ENCODE data around the gene TLE3. TPM values are rescaled to one million over a fixed set of nuclear protein-coding genes. Genes with fewer than 3 reads are reported as not detected.

The TLE3 gene
- total RNA-seq, 2 experiments from 2014 or later, result 66.6 to 82.3 TPM

- DNase-seq, result no peak
- POLR2A ChIA-PET, result no interaction called here
- H3K36me3 Mint-ChIP-seq (ENCODE audit: low read depth), result peaks cover 33% of the 10 kb centered on the region
- H3K9me3 Mint-ChIP-seq, result no peaks in the 10 kb centered on the region
- H3K27ac Mint-ChIP-seq, result no peak overlapping the region
- no peaks in the 10 kb centered on the region for H3K27me3 Mint-ChIP-seq
- no peaks in the 10 kb centered on the region for H3K4me1 Mint-ChIP-seq
- H3K4me3 Mint-ChIP-seq, result no peak overlapping the region
- CTCF ChIA-PET, result no interaction called here
Measured at GRCh38 chr15:70050970-70051369, 46.7 kb downstream of the TLE3 start.

GRCh38 chr15:70050441-70050840, 47.3 kb downstream of the TLE3 start:
- no peak overlapping the region for H3K4me3 Mint-ChIP-seq
- H3K9me3 Mint-ChIP-seq, result no peaks in the 10 kb centered on the region
- POLR2A ChIA-PET, result no interaction called here
- no peaks in the 10 kb centered on the region for H3K4me1 Mint-ChIP-seq
- no peak overlapping the region for H3K27ac Mint-ChIP-seq
- H3K36me3 Mint-ChIP-seq (ENCODE audit: low read depth), result peaks cover 30% of the 10 kb centered on the region
- H3K27me3 Mint-ChIP-seq, result no peaks in the 10 kb centered on the region
- CTCF ChIA-PET, result no interaction called here
- no peak for DNase-seq

DNA sequence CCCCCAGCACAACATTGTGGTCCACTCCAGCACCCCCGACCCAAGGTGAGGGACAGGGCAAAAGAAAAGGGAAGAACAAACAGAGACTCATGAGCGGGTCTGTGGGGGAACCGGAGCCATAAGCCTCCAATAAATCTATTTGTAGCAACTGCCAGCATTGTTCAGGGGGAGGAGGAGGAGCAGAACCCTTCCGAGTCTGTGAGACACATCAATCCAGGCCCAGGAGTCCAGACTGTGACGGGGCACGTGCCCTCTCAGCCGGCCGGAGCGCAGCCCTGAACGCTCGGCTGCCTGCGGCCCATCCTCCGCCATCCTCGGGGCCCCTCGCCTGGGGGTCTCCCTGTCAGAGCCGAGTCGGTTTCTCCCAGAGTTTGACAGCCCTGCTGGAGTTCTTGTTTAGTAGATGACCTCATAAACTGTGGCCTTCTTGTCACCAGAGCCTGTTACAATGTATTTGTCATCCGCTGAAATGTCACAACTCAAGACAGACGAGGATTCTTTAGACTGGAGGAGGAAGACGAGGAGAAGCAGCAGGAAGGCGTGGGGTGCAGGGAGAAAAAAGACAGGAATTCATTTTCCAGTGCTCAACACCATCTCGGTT, 47.9 kb downstream of the TLE3 start:
- ChIA-PET CTCF (no interaction called here), POLR2A (no interaction called here)
- Mint-ChIP-seq H3K27ac (no peak overlapping the region), H3K9me3 (no peaks in the 10 kb centered on the region), H3K4me1 (no peaks in the 10 kb centered on the region), H3K36me3 (ENCODE audit: low read depth) (peaks cover 28% of the 10 kb centered on the region), H3K27me3 (no peaks in the 10 kb centered on the region), H3K4me3 (no peak overlapping the region)
- DNase-seq, result no peak

GRCh38 chr15:70048578-70049514, 48.9 kb downstream of the TLE3 start:
- H3K27ac Mint-ChIP-seq, result no peak overlapping the region
- no peaks in the 10 kb centered on the region for H3K9me3 Mint-ChIP-seq
- H3K36me3 Mint-ChIP-seq (ENCODE audit: low read depth), result peaks cover 31% of the 10 kb centered on the region
- no peak for DNase-seq
- H3K27me3 Mint-ChIP-seq, result no peaks in the 10 kb centered on the region
- H3K4me3 Mint-ChIP-seq, result no peak overlapping the region
- CTCF ChIA-PET, result interaction anchor here (0.6 to 0.9 kb wide), 2 partner anchors 14 to 463 kb away, joined by 3 read pairs; no protein-coding TSS in a partner anchor
- POLR2A ChIA-PET, result no interaction called here
- no peaks in the 10 kb centered on the region for H3K4me1 Mint-ChIP-seq

- CTCF ChIA-PET, result interaction anchor here (0.6 to 0.9 kb wide), 2 partner anchors 15 to 462 kb away, joined by 3 read pairs; no protein-coding TSS in a partner anchor
- no peaks in the 10 kb centered on the region for H3K9me3 Mint-ChIP-seq
- H3K4me3 Mint-ChIP-seq, result no peak overlapping the region
- H3K27ac Mint-ChIP-seq, result no peak overlapping the region
- no peak for DNase-seq
- peaks cover 31% of the 10 kb centered on the region for H3K36me3 Mint-ChIP-seq (ENCODE audit: low read depth)
- POLR2A ChIA-PET, result no interaction called here
- H3K27me3 Mint-ChIP-seq, result no peaks in the 10 kb centered on the region
- no peaks in the 10 kb centered on the region for H3K4me1 Mint-ChIP-seq
Measured at GRCh38 chr15:70048198-70048565, 49.5 kb downstream of the TLE3 start.

- H3K4me3 Mint-ChIP-seq, result no peak overlapping the region
- ChIA-PET POLR2A (no interaction called here), CTCF (interaction anchor here (0.6 to 1.1 kb wide), 3 partner anchors 22 to 462 kb away, joined by 3 to 5 read pairs (median 3); no protein-coding TSS in a partner anchor)
- H3K9me3 Mint-ChIP-seq, result no peaks in the 10 kb centered on the region
- no peak for DNase-seq
- peaks cover 28% of the 10 kb centered on the region for H3K36me3 Mint-ChIP-seq (ENCODE audit: low read depth)
- no peaks in the 10 kb centered on the region for H3K27me3 Mint-ChIP-seq
- no peak overlapping the region for H3K27ac Mint-ChIP-seq
- H3K4me1 Mint-ChIP-seq, result no peaks in the 10 kb centered on the region
Measured at GRCh38 chr15:70047386-70048197, 50.1 kb downstream of the TLE3 start.

DNA sequence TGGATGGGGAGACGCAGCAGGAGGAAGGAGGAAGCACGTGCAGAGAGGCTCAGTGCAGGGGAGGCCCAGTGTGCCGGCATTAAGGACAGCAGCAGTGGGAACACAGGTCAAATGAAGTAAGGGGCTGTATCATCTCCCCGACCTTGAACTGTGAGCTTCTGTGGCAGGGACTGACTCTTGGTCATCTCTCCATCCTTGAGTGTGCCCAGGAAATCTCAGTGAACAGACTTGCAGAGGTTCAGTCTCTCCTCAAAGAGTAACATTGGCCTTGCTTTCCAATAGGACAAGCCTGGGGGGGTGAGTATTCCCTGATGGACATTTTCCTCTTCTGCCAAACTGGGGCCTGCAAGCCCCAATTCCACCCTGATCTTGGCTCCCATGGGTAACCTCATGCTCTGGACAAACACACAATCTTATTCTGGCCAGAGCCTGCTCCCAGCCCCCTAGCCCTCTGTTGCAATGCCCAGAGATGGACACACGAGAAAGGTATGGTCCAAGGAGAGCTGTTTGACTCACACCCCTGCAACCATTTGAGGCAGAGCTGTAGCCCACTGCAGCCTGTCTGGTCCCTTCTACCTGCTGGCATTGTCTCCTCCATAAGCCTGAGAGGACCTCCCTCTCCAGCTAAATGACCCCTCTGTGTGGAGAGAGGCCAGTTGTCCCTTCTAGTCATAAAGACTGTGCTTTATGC, 50.9 kb downstream of the TLE3 start:
- no peak overlapping the region for H3K4me3 Mint-ChIP-seq
- DNase-seq, result no peak
- CTCF ChIA-PET, result interaction anchor here (0.6 to 1.1 kb wide), 2 partner anchors 21 to 236 kb away, joined by 3 to 5 read pairs; no protein-coding TSS in a partner anchor

DNA sequence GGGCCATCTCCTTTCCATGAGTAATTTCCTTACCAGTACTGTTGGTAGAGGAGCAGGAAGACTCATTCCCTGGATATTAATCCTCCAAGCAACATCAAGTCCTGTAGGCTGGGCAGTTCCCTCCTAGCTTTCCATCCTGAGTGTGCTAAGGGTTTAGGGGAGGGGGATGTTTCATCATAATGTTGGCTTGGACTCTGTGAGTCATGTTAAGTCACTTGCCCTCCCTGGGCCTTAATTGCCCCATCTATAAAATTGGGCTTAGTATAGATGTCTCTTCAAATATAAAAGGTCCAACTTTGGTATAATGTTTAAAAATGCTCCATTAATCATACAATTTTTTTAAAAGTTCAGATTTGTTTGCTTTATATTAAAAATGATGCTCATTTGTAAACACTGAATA, 52.7 kb downstream of the TLE3 start:
- Mint-ChIP-seq H3K27ac (no peak overlapping the region), H3K4me3 (no peak overlapping the region), H3K9me3 (no peaks in the 10 kb centered on the region), H3K27me3 (peaks cover 2% of the 10 kb centered on the region), H3K36me3 (ENCODE audit: low read depth) (peaks cover 18% of the 10 kb centered on the region), H3K4me1 (no peaks in the 10 kb centered on the region)
- ChIA-PET POLR2A (no interaction called here), CTCF (interaction anchor here (0.6 kb wide), 1 partner anchor 43 kb away, joined by 3 read pairs; no protein-coding TSS in a partner anchor)
- DNase-seq, result no peak

More for the DNA sequence above, 50.9 kb downstream of the TLE3 start:
- no peaks in the 10 kb centered on the region for H3K9me3 Mint-ChIP-seq
- no peak overlapping the region for H3K27ac Mint-ChIP-seq
- H3K4me1 Mint-ChIP-seq, result no peaks in the 10 kb centered on the region
- peaks cover 28% of the 10 kb centered on the region for H3K36me3 Mint-ChIP-seq (ENCODE audit: low read depth)
- POLR2A ChIA-PET, result no interaction called here
- no peaks in the 10 kb centered on the region for H3K27me3 Mint-ChIP-seq

GRCh38 chr15:70044168-70044567, 53.5 kb downstream of the TLE3 start:
- H3K27me3 Mint-ChIP-seq, result peaks cover 2% of the 10 kb centered on the region

GRCh38 chr15:70043590-70043989, 54.1 kb downstream of the TLE3 start:
- Mint-ChIP-seq H3K36me3 (ENCODE audit: low read depth) (peaks cover 10% of the 10 kb centered on the region), H3K4me3 (no peak overlapping the region), H3K9me3 (no peaks in the 10 kb centered on the region), H3K4me1 (no peaks in the 10 kb centered on the region), H3K27ac (no peak overlapping the region), H3K27me3 (peaks cover 5% of the 10 kb centered on the region)
- ChIA-PET CTCF (interaction anchor here (0.6 to 1.0 kb wide), 2 partner anchors 8 to 28 kb away, joined by 3 read pairs; no protein-coding TSS in a partner anchor), POLR2A (no interaction called here)
- DNase-seq, result no peak

More at GRCh38 chr15:70044168-70044567, 53.5 kb downstream of the TLE3 start:
- no peaks in the 10 kb centered on the region for H3K9me3 Mint-ChIP-seq
- DNase-seq, result no peak
- H3K4me1 Mint-ChIP-seq, result no peaks in the 10 kb centered on the region
- CTCF ChIA-PET, result interaction anchor here (0.6 to 1.0 kb wide), 2 partner anchors 9 to 27 kb away, joined by 3 read pairs; no protein-coding TSS in a partner anchor
- peaks cover 13% of the 10 kb centered on the region for H3K36me3 Mint-ChIP-seq (ENCODE audit: low read depth)
- POLR2A ChIA-PET, result no interaction called here
- H3K27ac Mint-ChIP-seq, result no peak overlapping the region
- H3K4me3 Mint-ChIP-seq, result no peak overlapping the region

- H3K27me3 Mint-ChIP-seq, result peaks cover 7% of the 10 kb centered on the region
- CTCF ChIA-PET, result interaction anchor here (0.9 kb wide), 1 partner anchor 579 kb away, joined by 3 read pairs; no protein-coding TSS in a partner anchor
- no peaks in the 10 kb centered on the region for H3K9me3 Mint-ChIP-seq
- no peak overlapping the region for H3K27ac Mint-ChIP-seq
- POLR2A ChIA-PET, result no interaction called here
- H3K4me1 Mint-ChIP-seq, result no peaks in the 10 kb centered on the region
- H3K36me3 Mint-ChIP-seq (ENCODE audit: low read depth), result peaks cover 10% of the 10 kb centered on the region
- no peak for DNase-seq
- H3K4me3 Mint-ChIP-seq, result no peak overlapping the region
Measured at GRCh38 chr15:70042553-70043214, 55.0 kb downstream of the TLE3 start.

DNA sequence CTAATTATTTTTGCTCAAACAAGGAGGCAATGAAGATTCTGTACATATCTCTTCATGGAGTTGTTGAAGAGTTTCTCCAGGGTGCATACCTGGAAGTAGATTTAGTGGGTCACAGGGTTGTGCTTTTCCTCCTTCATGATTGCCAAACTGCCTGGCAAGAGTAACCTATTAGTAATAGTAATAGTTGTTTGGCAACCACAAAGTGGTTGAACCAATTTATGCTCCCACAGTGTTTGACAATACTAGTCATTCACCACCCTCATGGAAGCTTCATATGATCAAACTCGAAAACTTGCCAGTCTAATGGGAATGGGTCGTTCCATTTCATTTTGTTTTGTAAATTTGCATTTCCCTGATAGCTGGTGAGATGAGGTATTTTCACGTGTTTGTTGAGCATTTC, 57.8 kb downstream of the TLE3 start:
- Mint-ChIP-seq H3K4me1 (no peaks in the 10 kb centered on the region), H3K27ac (no peak overlapping the region), H3K9me3 (no peaks in the 10 kb centered on the region), H3K36me3 (ENCODE audit: low read depth) (peaks cover 10% of the 10 kb centered on the region), H3K4me3 (no peak overlapping the region), H3K27me3 (peaks cover 7% of the 10 kb centered on the region)
- CTCF ChIA-PET, result interaction anchor here (1.8 kb wide), 1 partner anchor 11 kb away, joined by 7 read pairs; no protein-coding TSS in a partner anchor
- POLR2A ChIA-PET, result no interaction called here
- no peak for DNase-seq

Data from activated CD4-positive, alpha-beta T cell treated with anti-CD3 and anti-CD28 coated beads, Interleukin-2, amount 10 ng/mL, durations not matched to agents 7 days and 5 days (primary cell).